ENCODE data around the gene ORC3. TPM values are rescaled to one million over a fixed set of nuclear protein-coding genes. Genes with fewer than 3 reads are reported as not detected.

The ORC3 gene
- total RNA-seq, 1 donor from 2014 or later: 20.1 TPM

DNA sequence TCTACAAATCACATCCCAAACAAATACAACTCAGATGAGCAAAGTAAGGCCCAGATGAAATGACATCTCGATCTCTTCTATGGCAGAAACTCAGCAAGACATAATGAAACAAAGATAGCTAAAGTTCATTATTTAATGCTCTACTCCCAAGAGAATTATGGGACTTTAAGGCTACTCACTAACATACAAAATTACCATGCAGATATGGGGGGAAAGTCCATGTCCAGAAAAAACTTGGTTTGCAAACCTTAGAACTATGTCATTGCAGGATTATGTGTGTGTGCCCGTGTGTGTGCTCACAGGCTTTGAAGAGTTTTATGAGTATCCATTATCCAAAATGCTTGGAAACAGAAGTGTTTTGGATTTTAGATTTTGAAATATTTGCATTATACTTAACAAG, 78.1 kb downstream of the ORC3 start:
- H3K36me3 Mint-ChIP-seq (ENCODE audit: unreplicated experiment): no peaks in the 10 kb centered on the region
- H3K4me1 Mint-ChIP-seq (ENCODE audit: low read depth, unreplicated experiment): peaks cover 6% of the 10 kb centered on the region
- no peak for DNase-seq
- H3K27me3 Mint-ChIP-seq (ENCODE audit: unreplicated experiment): peaks cover 2% of the 10 kb centered on the region
- H3K27ac Mint-ChIP-seq (ENCODE audit: unreplicated experiment): no peak overlapping the region
- H3K4me3 Mint-ChIP-seq (ENCODE audit: unreplicated experiment): no peak overlapping the region
- TF ChIP-seq, protein P1, sequence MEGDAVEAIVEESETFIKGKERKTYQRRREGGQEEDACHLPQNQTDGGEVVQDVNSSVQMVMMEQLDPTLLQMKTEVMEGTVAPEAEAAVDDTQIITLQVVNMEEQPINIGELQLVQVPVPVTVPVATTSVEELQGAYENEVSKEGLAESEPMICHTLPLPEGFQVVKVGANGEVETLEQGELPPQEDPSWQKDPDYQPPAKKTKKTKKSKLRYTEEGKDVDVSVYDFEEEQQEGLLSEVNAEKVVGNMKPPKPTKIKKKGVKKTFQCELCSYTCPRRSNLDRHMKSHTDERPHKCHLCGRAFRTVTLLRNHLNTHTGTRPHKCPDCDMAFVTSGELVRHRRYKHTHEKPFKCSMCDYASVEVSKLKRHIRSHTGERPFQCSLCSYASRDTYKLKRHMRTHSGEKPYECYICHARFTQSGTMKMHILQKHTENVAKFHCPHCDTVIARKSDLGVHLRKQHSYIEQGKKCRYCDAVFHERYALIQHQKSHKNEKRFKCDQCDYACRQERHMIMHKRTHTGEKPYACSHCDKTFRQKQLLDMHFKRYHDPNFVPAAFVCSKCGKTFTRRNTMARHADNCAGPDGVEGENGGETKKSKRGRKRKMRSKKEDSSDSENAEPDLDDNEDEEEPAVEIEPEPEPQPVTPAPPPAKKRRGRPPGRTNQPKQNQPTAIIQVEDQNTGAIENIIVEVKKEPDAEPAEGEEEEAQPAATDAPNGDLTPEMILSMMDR (IDR thresholded peaks at IDR 0.05; ENCODE audit: partially characterized antibody, unreplicated experiment): no peak
- H3K9me3 Mint-ChIP-seq (ENCODE audit: unreplicated experiment): peaks cover 5% of the 10 kb centered on the region

DNA sequence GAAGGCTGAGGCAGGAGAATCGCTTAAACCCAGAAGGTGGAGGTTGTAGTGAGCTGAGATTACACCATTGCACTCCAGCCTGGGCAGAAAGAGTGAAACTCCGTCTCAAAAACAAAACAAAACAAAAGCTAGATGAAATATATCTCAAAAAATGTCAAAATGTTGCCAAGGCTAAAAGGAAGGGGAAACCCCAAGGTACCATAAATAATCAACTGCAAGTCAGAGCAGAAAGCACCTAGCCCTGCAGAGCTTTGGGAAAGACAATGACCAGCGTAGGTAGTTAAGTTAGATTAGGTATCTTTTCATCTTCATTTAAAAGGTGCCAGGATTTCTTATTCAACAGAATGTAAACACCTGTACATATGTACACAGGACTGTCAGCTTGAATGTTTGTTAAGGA, 79.1 kb downstream of the ORC3 start:
- DNase-seq: no peak
- no peaks in the 10 kb centered on the region for H3K4me1 Mint-ChIP-seq (ENCODE audit: low read depth, unreplicated experiment)
- H3K27me3 Mint-ChIP-seq (ENCODE audit: unreplicated experiment): peaks cover 2% of the 10 kb centered on the region
- no peaks in the 10 kb centered on the region for H3K36me3 Mint-ChIP-seq (ENCODE audit: unreplicated experiment)
- no peak overlapping the region for H3K4me3 Mint-ChIP-seq (ENCODE audit: unreplicated experiment)
- TF ChIP-seq, protein P1 (IDR thresholded peaks at IDR 0.05; ENCODE audit: partially characterized antibody, unreplicated experiment): no peak
- H3K27ac Mint-ChIP-seq (ENCODE audit: unreplicated experiment): no peak overlapping the region
- peaks cover 5% of the 10 kb centered on the region for H3K9me3 Mint-ChIP-seq (ENCODE audit: unreplicated experiment)

DNA sequence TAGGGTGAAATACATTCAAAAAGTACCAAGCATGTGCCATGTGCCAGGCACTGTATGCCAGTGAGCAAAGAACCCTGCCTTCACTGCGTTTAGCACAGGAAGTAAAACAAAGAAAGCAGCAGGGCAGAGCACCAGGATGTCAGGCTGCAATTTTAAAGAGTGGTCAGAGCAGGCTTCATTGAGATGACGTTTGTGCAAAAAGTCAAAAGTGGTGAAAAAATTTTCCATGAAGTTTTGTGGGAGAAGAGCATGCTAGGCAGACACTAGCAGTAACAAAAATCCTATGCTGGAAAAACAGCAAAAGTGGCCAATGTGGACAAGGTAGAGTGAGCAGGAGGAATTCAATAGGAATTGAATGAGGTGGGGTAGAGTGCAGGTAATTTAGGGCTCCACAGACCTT, 80.8 kb downstream of the ORC3 start:
- Mint-ChIP-seq H3K27ac (ENCODE audit: unreplicated experiment) (no peak overlapping the region), H3K4me1 (ENCODE audit: low read depth, unreplicated experiment) (peaks cover 3% of the 10 kb centered on the region), H3K4me3 (ENCODE audit: unreplicated experiment) (no peak overlapping the region), H3K9me3 (ENCODE audit: unreplicated experiment) (peaks cover 5% of the 10 kb centered on the region), H3K36me3 (ENCODE audit: unreplicated experiment) (no peaks in the 10 kb centered on the region), H3K27me3 (ENCODE audit: unreplicated experiment) (peaks cover 2% of the 10 kb centered on the region)
- DNase-seq: no peak
- TF ChIP-seq, protein P1 (IDR thresholded peaks at IDR 0.05; ENCODE audit: partially characterized antibody, unreplicated experiment): no peak

DNA sequence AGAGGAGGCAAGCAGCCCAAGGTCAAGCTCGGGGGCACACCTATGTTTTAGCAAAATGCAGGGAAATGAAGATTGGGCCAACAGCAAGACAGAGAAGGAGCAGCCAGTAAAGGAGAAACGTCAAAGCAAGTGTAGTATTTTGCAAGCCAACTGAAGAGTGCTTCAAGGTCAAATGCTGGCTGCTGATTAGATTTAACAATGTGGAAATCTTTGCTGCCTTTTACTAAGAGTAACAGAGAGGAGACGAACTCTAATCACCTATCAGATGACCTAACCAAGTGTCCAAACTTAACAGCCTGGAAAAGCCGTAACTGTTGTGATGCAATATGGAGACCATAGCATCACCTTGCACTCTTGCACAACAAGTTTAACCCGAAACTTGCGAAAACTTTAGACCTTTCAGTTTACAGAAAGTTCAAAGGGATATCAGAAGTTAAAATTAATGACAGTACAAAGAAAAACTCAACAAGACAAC, 81.7 kb downstream of the ORC3 start:
- Mint-ChIP-seq H3K4me1 (ENCODE audit: low read depth, unreplicated experiment) (peaks cover 3% of the 10 kb centered on the region), H3K9me3 (ENCODE audit: unreplicated experiment) (peaks cover 5% of the 10 kb centered on the region), H3K27me3 (ENCODE audit: unreplicated experiment) (peaks cover 2% of the 10 kb centered on the region), H3K36me3 (ENCODE audit: unreplicated experiment) (no peaks in the 10 kb centered on the region), H3K27ac (ENCODE audit: unreplicated experiment) (no peak overlapping the region), H3K4me3 (ENCODE audit: unreplicated experiment) (no peak overlapping the region)
- TF ChIP-seq, protein P1 (IDR thresholded peaks at IDR 0.05; ENCODE audit: partially characterized antibody, unreplicated experiment): no peak
- no peak for DNase-seq

DNA sequence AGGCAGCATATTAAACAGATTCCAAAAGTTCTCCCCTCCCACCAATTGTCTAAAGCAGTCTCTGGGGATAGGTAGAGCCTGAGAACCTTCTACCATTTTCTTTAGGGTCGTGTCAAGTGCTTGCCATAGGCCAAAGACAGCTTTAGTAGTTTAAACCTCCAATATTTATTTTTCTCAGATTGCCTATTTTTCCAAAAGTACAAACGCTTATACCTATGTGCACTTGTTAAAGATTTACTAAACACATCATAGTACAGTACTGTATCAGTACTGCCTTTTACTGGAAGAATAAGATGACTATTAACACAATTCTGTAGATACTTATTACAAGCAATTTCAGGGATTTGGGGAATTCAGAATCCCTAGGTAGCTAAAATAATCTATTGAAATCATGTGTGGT, 82.7 kb downstream of the ORC3 start:
- Mint-ChIP-seq H3K4me3 (ENCODE audit: unreplicated experiment) (no peak overlapping the region), H3K27me3 (ENCODE audit: unreplicated experiment) (peaks cover 2% of the 10 kb centered on the region), H3K27ac (ENCODE audit: unreplicated experiment) (no peak overlapping the region), H3K9me3 (ENCODE audit: unreplicated experiment) (peaks cover 5% of the 10 kb centered on the region), H3K36me3 (ENCODE audit: unreplicated experiment) (no peaks in the 10 kb centered on the region), H3K4me1 (ENCODE audit: low read depth, unreplicated experiment) (peaks cover 3% of the 10 kb centered on the region)
- DNase-seq: no peak
- TF ChIP-seq, protein P1 (IDR thresholded peaks at IDR 0.05; ENCODE audit: partially characterized antibody, unreplicated experiment): no peak
